Measurements from ENCODE around the gene CPSF2. TPM values are rescaled to one million over a fixed set of nuclear protein-coding genes. Genes with fewer than 3 reads are reported as not detected.

CPSF2 gene
- total and polyA plus RNA-seq, 2 of the 13 experiments (the other 11 are each of a cell fraction or from before 2014, with no cell fraction given) = 14.3 to 67.9 TPM

DNA sequence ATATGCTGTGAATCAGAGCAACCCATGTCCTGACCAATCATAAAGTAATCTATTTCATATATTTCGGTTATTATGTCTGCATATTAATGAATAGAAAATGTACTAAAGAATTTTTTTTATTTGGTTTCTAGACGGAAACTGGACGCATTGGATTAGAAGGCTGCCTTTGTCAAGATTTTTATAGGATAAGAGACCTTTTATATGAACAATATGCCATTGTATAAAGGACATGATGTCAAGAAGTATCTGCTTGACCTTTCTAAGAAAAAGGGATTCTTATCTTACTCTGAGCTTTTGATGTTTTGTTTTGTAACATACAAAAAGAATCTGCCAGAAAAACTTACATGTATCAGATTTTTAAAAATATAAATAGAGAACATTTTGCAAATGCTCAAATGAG, 39.8 kb downstream of the CPSF2 start (continued):
- TF ChIP-seq, protein P1, sequence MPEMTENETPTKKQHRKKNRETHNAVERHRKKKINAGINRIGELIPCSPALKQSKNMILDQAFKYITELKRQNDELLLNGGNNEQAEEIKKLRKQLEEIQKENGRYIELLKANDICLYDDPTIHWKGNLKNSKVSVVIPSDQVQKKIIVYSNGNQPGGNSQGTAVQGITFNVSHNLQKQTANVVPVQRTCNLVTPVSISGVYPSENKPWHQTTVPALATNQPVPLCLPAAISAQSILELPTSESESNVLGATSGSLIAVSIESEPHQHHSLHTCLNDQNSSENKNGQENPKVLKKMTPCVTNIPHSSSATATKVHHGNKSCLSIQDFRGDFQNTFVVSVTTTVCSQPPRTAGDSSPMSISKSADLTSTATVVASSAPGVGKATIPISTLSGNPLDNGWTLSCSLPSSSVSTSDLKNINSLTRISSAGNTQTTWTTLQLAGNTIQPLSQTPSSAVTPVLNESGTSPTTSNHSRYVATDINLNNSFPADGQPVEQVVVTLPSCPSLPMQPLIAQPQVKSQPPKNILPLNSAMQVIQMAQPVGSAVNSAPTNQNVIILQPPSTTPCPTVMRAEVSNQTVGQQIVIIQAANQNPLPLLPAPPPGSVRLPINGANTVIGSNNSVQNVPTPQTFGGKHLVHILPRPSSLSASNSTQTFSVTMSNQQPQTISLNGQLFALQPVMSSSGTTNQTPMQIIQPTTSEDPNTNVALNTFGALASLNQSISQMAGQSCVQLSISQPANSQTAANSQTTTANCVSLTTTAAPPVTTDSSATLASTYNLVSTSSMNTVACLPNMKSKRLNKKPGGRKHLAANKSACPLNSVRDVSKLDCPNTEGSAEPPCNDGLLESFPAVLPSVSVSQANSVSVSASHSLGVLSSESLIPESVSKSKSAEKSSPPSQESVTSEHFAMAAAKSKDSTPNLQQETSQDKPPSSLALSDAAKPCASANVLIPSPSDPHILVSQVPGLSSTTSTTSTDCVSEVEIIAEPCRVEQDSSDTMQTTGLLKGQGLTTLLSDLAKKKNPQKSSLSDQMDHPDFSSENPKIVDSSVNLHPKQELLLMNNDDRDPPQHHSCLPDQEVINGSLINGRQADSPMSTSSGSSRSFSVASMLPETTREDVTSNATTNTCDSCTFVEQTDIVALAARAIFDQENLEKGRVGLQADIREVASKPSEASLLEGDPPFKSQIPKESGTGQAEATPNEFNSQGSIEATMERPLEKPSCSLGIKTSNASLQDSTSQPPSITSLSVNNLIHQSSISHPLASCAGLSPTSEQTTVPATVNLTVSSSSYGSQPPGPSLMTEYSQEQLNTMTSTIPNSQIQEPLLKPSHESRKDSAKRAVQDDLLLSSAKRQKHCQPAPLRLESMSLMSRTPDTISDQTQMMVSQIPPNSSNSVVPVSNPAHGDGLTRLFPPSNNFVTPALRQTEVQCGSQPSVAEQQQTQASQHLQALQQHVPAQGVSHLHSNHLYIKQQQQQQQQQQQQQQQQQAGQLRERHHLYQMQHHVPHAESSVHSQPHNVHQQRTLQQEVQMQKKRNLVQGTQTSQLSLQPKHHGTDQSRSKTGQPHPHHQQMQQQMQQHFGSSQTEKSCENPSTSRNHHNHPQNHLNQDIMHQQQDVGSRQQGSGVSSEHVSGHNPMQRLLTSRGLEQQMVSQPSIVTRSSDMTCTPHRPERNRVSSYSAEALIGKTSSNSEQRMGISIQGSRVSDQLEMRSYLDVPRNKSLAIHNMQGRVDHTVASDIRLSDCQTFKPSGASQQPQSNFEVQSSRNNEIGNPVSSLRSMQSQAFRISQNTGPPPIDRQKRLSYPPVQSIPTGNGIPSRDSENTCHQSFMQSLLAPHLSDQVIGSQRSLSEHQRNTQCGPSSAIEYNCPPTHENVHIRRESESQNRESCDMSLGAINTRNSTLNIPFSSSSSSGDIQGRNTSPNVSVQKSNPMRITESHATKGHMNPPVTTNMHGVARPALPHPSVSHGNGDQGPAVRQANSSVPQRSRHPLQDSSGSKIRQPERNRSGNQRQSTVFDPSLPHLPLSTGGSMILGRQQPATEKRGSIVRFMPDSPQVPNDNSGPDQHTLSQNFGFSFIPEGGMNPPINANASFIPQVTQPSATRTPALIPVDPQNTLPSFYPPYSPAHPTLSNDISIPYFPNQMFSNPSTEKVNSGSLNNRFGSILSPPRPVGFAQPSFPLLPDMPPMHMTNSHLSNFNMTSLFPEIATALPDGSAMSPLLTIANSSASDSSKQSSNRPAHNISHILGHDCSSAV (CRISPR knock-in tag; IDR thresholded peaks at IDR 0.05; ENCODE audit: borderline replicate concordance) = no peak
- TF ChIP-seq ZNF724P (CRISPR knock-in tag; IDR thresholded peaks at IDR 0.05; ENCODE audit: borderline replicate concordance) = no peak
- no peak for TF ChIP-seq ZSCAN9 (CRISPR knock-in tag; IDR thresholded peaks at IDR 0.05; ENCODE audit: borderline replicate concordance)
- TF ChIP-seq PAX8 (CRISPR knock-in tag; IDR thresholded peaks at IDR 0.05; ENCODE audit: borderline replicate concordance) = no peak
- no peak for TF ChIP-seq ZBTB42 (CRISPR knock-in tag; IDR thresholded peaks at IDR 0.05)
- TF ChIP-seq ZBTB26 (CRISPR knock-in tag; IDR thresholded peaks at IDR 0.05; ENCODE audit: borderline replicate concordance) = no peak
